Chondrocyte (in vitro differentiated cells): Measurements from ENCODE around the gene OTOS. TPM values are rescaled to one million over a fixed set of nuclear protein-coding genes. Genes with fewer than 3 reads are reported as not detected.

Experiments
- DNase-seq: peaks from one replicate; pipeline ENCODE4 v3.0.0; 2021; ENCODE audit warnings: mixed read lengths, low spot score
- H3K27ac Mint-ChIP-seq: one replicate; pipeline ENCODE4 v1.8.0; 2021; ENCODE audit warnings: mild to moderate bottlenecking, moderate library complexity, mixed read lengths; ENCODE audit not compliant: unreplicated experiment
- H3K27me3 Mint-ChIP-seq: 2 replicates; pipeline ENCODE4 v1.8.0; 2021; ENCODE audit warnings: low read depth, mixed read lengths
- H3K36me3 Mint-ChIP-seq: 2 replicates; pipeline ENCODE4 v1.8.0; 2021; ENCODE audit warnings: low read depth, mixed read lengths
- H3K4me1 Mint-ChIP-seq: 2 replicates; pipeline ENCODE4 v1.8.0; 2021; ENCODE audit warnings: low read depth, mild to moderate bottlenecking, mixed read lengths
- H3K4me3 Mint-ChIP-seq: one replicate; pipeline ENCODE4 v1.8.0; 2021; ENCODE audit warnings: mild to moderate bottlenecking, moderate library complexity, mixed read lengths; ENCODE audit not compliant: unreplicated experiment
- H3K9me3 Mint-ChIP-seq: 2 replicates; pipeline ENCODE4 v1.8.0; 2021; ENCODE audit warnings: low read depth, mixed read lengths
- total RNA-seq: library from RNA; stranded (reverse); gene quantifications from 3 replicates; pipeline ENCODE4 v1.2.1, GENCODE V29; 2021
- TF ChIP-seq, protein P1 (sequence below): fragments of 200-600 bp; sonication (generic); IDR thresholded peaks from 2 replicates; pipeline ENCODE4 v1.5.0; 2021; ENCODE audit warnings: antibody characterized with exemption, mild to moderate bottlenecking, moderate library complexity

The OTOS gene
- total RNA-seq, 1 donor from 2014 or later = not detected

DNA sequence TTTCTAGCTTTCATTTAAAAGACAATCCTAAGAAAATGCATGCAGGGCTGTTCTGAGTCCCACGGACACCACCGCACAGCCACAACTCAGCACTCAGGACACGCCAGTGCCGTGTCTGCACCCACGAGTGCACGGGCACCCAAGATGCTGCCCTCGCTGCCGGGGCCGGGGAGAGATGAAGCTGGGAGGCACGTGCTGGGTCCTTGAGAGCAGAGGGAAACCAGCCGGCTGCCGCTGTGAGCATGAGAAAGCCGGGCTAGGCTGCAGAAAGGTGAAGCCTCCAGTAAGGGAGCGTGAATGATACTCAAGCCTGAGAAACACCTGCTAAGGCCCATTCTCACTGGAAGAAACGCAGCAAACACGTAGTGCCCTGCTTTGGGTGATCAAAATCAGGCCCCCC is 9.2 kb downstream of the OTOS start:
- peak; percentile 74 for DNase-seq
- peaks cover 47% of the 10 kb centered on the region for H3K36me3 Mint-ChIP-seq
- peaks cover 21% of the 10 kb centered on the region for H3K4me1 Mint-ChIP-seq
- TF ChIP-seq, protein P1, sequence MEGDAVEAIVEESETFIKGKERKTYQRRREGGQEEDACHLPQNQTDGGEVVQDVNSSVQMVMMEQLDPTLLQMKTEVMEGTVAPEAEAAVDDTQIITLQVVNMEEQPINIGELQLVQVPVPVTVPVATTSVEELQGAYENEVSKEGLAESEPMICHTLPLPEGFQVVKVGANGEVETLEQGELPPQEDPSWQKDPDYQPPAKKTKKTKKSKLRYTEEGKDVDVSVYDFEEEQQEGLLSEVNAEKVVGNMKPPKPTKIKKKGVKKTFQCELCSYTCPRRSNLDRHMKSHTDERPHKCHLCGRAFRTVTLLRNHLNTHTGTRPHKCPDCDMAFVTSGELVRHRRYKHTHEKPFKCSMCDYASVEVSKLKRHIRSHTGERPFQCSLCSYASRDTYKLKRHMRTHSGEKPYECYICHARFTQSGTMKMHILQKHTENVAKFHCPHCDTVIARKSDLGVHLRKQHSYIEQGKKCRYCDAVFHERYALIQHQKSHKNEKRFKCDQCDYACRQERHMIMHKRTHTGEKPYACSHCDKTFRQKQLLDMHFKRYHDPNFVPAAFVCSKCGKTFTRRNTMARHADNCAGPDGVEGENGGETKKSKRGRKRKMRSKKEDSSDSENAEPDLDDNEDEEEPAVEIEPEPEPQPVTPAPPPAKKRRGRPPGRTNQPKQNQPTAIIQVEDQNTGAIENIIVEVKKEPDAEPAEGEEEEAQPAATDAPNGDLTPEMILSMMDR = no peak
- H3K27me3 Mint-ChIP-seq = no peaks in the 10 kb centered on the region
- no peak overlapping the region for H3K4me3 Mint-ChIP-seq
- H3K9me3 Mint-ChIP-seq = peaks cover 8% of the 10 kb centered on the region
- no peak overlapping the region for H3K27ac Mint-ChIP-seq

DNA sequence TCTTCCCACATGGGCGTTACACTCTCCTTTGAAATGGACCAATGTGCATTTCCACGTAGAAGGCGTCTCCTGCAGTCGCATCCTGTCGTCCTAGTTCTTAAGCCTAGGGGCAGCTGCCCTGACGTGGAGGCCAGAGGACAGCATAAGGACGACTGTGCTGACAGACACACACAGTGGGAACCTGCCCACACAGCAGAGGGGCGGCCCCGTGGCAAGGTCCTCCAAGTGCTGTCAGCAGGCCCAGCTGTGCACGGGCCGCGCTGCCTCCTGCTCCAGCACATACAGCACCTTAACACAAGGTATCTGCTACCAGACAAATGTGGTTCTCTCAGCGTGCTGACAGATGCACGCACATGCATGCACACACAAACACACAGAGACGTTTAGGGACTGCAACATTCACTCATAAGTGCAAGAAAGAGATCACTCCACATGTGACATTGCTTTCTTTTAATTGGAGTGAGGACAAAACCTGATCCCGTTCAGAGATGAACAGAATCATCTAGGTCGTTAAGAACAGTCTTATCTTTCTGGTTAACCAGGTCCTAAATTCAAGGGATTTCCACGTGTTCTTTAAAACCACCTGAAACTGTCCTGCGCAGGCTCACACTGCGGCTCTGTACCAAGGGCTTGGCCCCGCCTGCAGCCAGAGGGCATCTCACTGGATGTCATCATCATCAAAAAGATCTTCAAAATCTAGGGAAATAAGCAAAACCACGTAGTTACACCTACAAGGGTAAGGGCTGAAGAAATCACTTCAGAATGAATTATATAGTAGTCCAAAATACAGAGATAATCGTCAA is 9.9 kb downstream of the OTOS start:
- Mint-ChIP-seq H3K4me1 (peaks cover 18% of the 10 kb centered on the region), H3K4me3 (no peak overlapping the region), H3K36me3 (peaks cover 50% of the 10 kb centered on the region), H3K27ac (no peak overlapping the region), H3K27me3 (no peaks in the 10 kb centered on the region), H3K9me3 (peaks cover 11% of the 10 kb centered on the region)
- TF ChIP-seq, protein P1 = no peak
- DNase-seq = peak; percentile 71

DNA sequence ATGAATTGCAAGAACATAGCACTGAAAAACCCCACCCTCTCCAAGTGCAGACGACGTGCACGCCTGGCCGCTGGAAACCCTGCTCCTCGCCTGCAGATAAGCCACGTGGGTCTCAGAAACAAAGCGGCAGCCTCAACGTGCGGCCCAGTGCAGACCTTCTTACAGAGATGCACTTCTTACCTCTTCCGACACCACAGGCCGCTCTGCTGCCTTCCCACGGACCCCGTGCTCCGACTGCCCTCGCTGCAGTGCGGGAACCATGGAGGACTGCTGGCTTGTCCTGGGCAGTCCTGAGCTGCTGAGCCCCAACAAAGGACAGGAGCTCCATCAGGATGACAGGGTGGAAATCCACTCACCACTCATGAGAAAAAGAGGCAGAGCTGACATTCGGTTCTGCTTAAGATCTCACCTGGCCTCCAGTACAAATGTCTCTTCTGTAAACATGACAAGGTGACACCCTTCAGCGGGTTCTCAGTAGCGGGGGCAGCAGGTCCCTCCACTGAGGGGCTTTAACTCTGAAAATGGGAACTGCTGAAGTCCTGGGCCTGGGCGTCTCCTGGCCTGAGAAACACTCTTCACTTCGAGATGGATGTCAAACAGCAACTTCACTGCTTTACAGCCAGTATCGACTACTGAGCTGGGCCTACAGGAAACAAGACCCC is 10.6 kb downstream of the OTOS start:
- no peaks in the 10 kb centered on the region for H3K27me3 Mint-ChIP-seq
- peaks cover 11% of the 10 kb centered on the region for H3K4me1 Mint-ChIP-seq
- TF ChIP-seq, protein P1 = no peak
- peak; percentile 79 for DNase-seq
- H3K9me3 Mint-ChIP-seq = peaks cover 19% of the 10 kb centered on the region
- H3K4me3 Mint-ChIP-seq = no peak overlapping the region
- no peak overlapping the region for H3K27ac Mint-ChIP-seq
- peaks cover 53% of the 10 kb centered on the region for H3K36me3 Mint-ChIP-seq

DNA sequence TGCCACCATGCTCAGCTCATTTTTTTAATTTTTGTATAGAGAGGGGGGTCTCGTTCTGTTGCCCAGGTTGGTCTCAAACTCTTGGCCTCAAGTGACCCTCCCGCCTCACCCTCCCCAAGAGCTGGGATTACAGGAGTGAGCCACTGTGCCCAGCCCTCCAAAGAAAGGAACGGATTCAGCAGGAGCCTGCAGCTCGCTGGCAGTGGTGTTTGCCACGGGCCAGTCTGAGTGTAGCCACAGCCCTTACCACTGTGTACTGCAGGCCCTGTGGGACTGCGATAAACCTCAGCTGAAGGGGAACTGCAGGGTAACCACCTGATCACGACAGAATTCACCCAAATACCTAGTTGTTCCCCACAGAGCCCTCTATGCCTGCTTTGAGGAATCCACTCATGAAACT is 11.1 kb downstream of the OTOS start:
- TF ChIP-seq, protein P1 = no peak
- DNase-seq = peak; percentile 38
- Mint-ChIP-seq H3K4me1 (peaks cover 5% of the 10 kb centered on the region), H3K9me3 (peaks cover 19% of the 10 kb centered on the region), H3K4me3 (no peak overlapping the region), H3K27me3 (no peaks in the 10 kb centered on the region), H3K36me3 (peaks cover 53% of the 10 kb centered on the region), H3K27ac (no peak overlapping the region)

DNA sequence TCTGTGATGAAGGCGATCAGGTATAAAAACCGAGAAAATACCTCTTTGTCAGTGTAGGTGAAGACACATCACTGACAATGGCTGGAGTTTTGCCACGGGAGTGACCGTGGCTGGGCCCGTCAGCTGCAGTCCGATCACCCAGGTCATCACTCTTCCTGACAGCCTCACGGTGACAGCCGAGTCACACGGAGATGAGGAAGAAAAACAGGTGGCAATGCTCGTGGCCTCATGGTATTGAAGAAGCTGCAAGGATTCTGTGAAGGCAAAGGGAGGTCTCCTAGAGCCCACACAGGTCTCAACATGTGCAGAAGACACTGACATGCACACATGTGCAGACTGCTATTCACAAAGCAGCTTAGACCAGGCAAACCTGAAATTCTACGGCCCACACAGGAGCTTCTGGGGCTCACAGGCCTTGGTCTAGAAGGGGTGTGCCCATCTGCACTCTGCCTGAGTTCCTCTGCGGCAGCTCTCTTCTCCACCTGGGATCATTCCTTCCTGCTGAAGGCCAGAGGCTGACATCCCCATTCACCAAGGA is 11.8 kb downstream of the OTOS start:
- Mint-ChIP-seq H3K4me1 (no peaks in the 10 kb centered on the region), H3K27ac (no peak overlapping the region), H3K36me3 (peaks cover 53% of the 10 kb centered on the region), H3K4me3 (no peak overlapping the region), H3K9me3 (peaks cover 19% of the 10 kb centered on the region), H3K27me3 (no peaks in the 10 kb centered on the region)
- peak; percentile 41 for DNase-seq
- TF ChIP-seq, protein P1 = no peak
